Subcutaneous adipose tissue (tissue), 4 donors: ENCODE results near the gene TLR9. TPM values are rescaled to one million over a fixed set of nuclear protein-coding genes. Genes with fewer than 3 reads are reported as not detected.

Source experiments
- CTCF ChIP-seq: fragments of 450-650 bp; IDR thresholded peaks from one replicate; pipeline ENCODE4 v1.5.1; 2016; ENCODE audit warnings: low read depth, mild to moderate bottlenecking, control low read depth, antibody characterized with exemption, moderate library complexity
- total RNA-seq, 4 donors: library from RNA; depleted of rRNA; stranded (reverse); fragments of >200 nt; gene quantifications; one replicate each; pipeline ENCODE4 v1.1.0, GENCODE V29; 2016

Gene TLR9
- total RNA-seq, 4 donors from 2014 or later, result not detected

DNA sequence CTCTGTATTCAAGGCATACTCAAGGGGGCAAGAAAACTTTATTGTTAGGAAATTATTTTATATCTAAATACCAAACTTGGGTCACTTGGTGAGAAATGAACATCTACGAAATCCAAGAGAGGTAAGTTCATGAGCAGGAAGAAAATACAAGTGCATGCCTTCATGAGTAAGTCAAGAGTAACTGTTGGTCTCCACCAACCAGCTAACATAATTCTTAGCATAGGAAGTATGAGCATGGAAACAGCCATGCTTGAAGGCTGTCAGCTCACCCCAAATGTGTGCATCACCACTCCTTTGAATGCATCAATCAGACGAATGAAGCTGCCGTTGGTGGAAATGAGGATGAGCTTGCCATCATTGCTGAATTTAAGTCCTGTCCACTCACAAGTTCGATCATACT, 34.0 kb upstream of the TLR9 start:
- no peak for TF ChIP-seq CTCF

DNA sequence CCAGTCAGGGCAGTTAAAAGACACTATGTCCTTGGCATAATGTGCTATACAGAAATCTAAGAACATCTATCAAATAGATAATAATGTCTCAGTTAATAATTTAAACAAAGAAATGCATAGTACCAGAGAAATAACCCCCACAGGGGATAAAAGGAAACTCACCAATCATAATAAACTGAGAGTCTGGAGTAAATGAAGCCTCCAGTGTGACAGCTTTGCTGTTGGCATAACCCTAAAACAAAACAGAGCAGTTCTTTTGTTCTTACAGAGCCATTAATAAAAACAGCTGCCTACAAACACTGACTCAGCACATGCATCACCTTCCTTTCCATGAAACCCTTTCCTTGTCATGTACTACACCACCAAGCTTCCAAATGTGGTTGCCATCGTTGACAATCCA, 33.6 kb upstream of the TLR9 start:
- no peak for TF ChIP-seq CTCF

DNA sequence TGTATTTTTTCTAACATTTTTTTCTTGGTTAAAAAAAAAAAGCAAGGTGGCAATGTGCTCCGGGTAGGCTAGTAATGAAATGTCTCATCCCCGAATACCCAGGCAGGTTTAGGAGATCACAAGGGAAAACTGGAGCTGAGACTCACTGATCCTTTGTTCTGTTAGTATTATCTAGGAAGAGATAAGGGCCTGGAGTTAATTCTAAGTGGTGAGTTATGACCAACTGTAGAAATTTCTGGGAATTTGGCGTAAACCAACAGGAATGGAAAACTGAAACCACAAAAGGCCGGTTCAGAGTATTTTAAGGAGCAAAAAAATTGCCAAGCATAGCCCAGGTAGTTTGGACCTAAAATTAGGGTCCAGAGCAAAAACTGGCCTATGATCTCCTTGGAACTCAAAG, 32.5 kb upstream of the TLR9 start:
- TF ChIP-seq CTCF, result no peak

DNA sequence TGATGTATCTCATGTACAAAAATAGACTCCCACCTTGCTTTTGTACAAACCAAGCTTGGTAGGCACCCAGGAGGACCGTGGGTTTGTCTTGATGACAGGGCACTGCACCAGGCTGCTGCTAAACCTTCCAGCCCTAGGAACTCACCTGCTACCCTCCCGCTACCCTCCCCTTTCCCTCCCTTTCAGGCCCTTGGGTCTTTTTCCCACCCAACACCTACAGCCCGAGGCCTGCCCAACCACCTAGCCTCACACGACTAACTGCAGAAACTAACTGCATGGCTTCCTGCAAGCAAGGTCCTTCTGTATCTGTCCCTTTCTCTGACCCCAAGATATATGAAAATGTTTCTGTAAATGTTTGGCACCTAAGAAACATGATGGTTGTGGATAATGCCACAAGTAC, 31.2 kb upstream of the TLR9 start:
- TF ChIP-seq CTCF, result no peak

GRCh38 chr3:52256159-52256558, 30.7 kb upstream of the TLR9 start:
- no peak for TF ChIP-seq CTCF

DNA sequence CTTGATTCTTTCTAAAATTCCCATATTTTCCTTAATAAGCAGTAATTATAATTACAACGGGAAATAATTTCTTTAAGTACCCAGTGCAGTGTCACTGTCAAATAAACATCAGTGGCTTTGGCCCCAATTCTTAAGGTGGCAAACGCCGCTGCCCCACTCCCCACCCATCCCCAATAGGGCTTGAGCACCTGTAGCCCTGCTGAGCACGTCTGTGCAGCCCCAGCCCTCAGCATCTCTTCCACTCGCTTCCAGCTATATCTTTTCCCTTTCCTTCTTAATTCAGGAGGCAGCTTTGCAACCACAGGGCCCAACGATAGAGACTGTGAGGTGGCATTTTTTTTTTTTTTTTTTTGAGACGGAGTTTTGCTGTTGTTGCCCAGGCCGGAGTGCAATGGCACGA, 29.2 kb upstream of the TLR9 start:
- TF ChIP-seq CTCF, result no peak

GRCh38 chr3:52253314-52254304, 28.2 kb upstream of the TLR9 start:
- no peak for TF ChIP-seq CTCF
